ENCODE data around the gene CRYBG3. TPM values are rescaled to one million over a fixed set of nuclear protein-coding genes. Genes with fewer than 3 reads are reported as not detected.

The CRYBG3 gene
- total and polyA plus RNA-seq, 4 donors = 3.8 to 64.0 (median 15.3) TPM

GRCh38 chr3:97987306-97987705, 165.5 kb downstream of the CRYBG3 start:
- H3K27ac ChIP-seq (ENCODE audit: low read depth in 1 of 2, low read length in 1 of 2) = no peak overlapping the region
- H3K4me1 ChIP-seq (ENCODE audit: control insufficient read depth in 5 of 5, insufficient read depth in 5 of 5, low read length in 5 of 5) = peaks cover 0 to 39% (median 15%) of the 10 kb centered on the region in 5 donors
- ATAC-seq (ENCODE audit: insufficient read depth, low FRiP score) (no peak), DNase-seq (no peak)
- no peak overlapping the region for H3K9ac ChIP-seq (ENCODE audit: insufficient read depth in 1 of 2, low read length in 2 of 2)
- TF ChIP-seq, protein P1, sequence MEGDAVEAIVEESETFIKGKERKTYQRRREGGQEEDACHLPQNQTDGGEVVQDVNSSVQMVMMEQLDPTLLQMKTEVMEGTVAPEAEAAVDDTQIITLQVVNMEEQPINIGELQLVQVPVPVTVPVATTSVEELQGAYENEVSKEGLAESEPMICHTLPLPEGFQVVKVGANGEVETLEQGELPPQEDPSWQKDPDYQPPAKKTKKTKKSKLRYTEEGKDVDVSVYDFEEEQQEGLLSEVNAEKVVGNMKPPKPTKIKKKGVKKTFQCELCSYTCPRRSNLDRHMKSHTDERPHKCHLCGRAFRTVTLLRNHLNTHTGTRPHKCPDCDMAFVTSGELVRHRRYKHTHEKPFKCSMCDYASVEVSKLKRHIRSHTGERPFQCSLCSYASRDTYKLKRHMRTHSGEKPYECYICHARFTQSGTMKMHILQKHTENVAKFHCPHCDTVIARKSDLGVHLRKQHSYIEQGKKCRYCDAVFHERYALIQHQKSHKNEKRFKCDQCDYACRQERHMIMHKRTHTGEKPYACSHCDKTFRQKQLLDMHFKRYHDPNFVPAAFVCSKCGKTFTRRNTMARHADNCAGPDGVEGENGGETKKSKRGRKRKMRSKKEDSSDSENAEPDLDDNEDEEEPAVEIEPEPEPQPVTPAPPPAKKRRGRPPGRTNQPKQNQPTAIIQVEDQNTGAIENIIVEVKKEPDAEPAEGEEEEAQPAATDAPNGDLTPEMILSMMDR (IDR thresholded peaks at IDR 0.05; ENCODE audit: control extremely low read depth, extremely low read depth) = no peak
- no peaks in the 10 kb centered on the region for H3K27me3 ChIP-seq (ENCODE audit: control insufficient read depth in 3 of 3, insufficient read depth in 3 of 3, low read length in 2 of 3)
- no peak overlapping the region for H3K4me3 ChIP-seq
- H3K36me3 ChIP-seq (ENCODE audit: control insufficient read depth in 4 of 4, insufficient read depth in 4 of 4, low read length in 4 of 4) = no peaks in the 10 kb centered on the region
- no peaks in the 10 kb centered on the region for H3K9me3 ChIP-seq (ENCODE audit: control insufficient read depth in 4 of 4, insufficient read depth in 3 of 4, low read length in 3 of 4)
- WGBS, 2 donors = 92 to 97% methylated on average over 2 of the region's 2 CpGs

- no peak overlapping the region for H3K9ac ChIP-seq (ENCODE audit: insufficient read depth in 1 of 2, low read length in 2 of 2)
- DNase-seq = no peak
- TF ChIP-seq, protein P1 (IDR thresholded peaks at IDR 0.05; ENCODE audit: control extremely low read depth, extremely low read depth) = no peak
- no peak overlapping the region for H3K4me3 ChIP-seq
- H3K4me1 ChIP-seq (ENCODE audit: control insufficient read depth in 5 of 5, insufficient read depth in 5 of 5, low read length in 5 of 5) = peaks cover 0 to 22% (median 3%) of the 10 kb centered on the region in 5 donors
- H3K9me3 ChIP-seq (ENCODE audit: control insufficient read depth in 4 of 4, insufficient read depth in 3 of 4, low read length in 3 of 4) = no peaks in the 10 kb centered on the region
- no peaks in the 10 kb centered on the region for H3K36me3 ChIP-seq (ENCODE audit: control insufficient read depth in 4 of 4, insufficient read depth in 4 of 4, low read length in 4 of 4)
- WGBS, 2 donors = 98 to 99% methylated on average over 3 of the region's 3 CpGs
- H3K27ac ChIP-seq (ENCODE audit: low read depth in 1 of 2, low read length in 1 of 2) = no peak overlapping the region
- ATAC-seq (ENCODE audit: insufficient read depth, low FRiP score) = no peak
- no peaks in the 10 kb centered on the region for H3K27me3 ChIP-seq (ENCODE audit: control insufficient read depth in 3 of 3, insufficient read depth in 3 of 3, low read length in 2 of 3)
Observed at GRCh38 chr3:97988784-97989568, 167.2 kb downstream of the CRYBG3 start.

DNA sequence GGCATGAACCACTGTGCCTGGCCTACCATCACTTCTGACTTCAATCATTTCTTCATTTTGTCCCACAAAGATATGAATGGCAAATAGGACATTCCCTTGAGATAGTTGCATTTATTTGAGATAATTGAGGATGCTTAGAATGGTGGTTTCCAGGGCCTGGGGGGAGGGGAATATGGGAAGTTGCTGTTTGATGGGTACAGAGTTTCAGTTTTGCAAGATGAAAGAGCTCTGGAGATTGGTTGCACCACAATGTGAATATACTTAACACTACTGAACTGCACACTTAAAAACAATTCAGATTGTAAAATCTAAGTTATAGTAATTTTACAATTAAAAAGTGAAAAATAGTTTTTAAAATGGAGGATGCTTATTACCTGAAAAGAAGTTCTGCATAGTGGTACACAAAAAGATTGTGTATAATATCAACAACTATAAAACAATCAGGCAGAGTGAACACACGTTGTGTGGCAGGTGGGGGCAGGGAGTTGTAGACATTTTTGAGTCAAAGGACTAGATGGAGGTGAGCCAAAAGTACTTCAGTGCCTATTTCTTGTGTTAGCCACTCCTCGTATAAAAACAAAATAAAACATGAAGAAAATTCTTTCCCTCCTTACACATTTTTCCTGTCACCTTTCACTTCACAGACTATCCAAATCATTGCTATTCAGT, 168.9 kb downstream of the CRYBG3 start:
- Histone ChIP-seq H3K9me3 (ENCODE audit: control insufficient read depth in 4 of 4, insufficient read depth in 3 of 4, low read length in 3 of 4) (no peaks in the 10 kb centered on the region), H3K4me1 (ENCODE audit: control insufficient read depth in 5 of 5, insufficient read depth in 5 of 5, low read length in 5 of 5) (peaks cover 0 to 15% (median 0%) of the 10 kb centered on the region in 5 donors), H3K27me3 (ENCODE audit: control insufficient read depth in 3 of 3, insufficient read depth in 3 of 3, low read length in 2 of 3) (no peaks in the 10 kb centered on the region), H3K4me3 (no peak overlapping the region), H3K9ac (ENCODE audit: insufficient read depth in 1 of 2, low read length in 2 of 2) (no peak overlapping the region), H3K27ac (ENCODE audit: low read depth in 1 of 2, low read length in 1 of 2) (no peak overlapping the region), H3K36me3 (ENCODE audit: control insufficient read depth in 4 of 4, insufficient read depth in 4 of 4, low read length in 4 of 4) (no peaks in the 10 kb centered on the region)
- TF ChIP-seq, protein P1 (IDR thresholded peaks at IDR 0.05; ENCODE audit: control extremely low read depth, extremely low read depth) = no peak
- 30 to 67% methylated on average over 2 of the region's 2 CpGs for WGBS, 2 donors
- no peak for ATAC-seq (ENCODE audit: insufficient read depth, low FRiP score)
- no peak for DNase-seq
